Hypothalamus (tissue), 51 donors: Measurements from ENCODE around the gene FNDC11.
"Not testable (repeated sequence)": the region's sequence is repeated elsewhere in the genome, so short reads cannot be mapped to it uniquely, and the experiment has no call there.

Source experiments
- DNase-seq, 51 donors: peaks; one replicate each; lab custom pipeline; 2025; lab: John Stamatoyannopoulos, UW

The FNDC11 gene

DNA sequence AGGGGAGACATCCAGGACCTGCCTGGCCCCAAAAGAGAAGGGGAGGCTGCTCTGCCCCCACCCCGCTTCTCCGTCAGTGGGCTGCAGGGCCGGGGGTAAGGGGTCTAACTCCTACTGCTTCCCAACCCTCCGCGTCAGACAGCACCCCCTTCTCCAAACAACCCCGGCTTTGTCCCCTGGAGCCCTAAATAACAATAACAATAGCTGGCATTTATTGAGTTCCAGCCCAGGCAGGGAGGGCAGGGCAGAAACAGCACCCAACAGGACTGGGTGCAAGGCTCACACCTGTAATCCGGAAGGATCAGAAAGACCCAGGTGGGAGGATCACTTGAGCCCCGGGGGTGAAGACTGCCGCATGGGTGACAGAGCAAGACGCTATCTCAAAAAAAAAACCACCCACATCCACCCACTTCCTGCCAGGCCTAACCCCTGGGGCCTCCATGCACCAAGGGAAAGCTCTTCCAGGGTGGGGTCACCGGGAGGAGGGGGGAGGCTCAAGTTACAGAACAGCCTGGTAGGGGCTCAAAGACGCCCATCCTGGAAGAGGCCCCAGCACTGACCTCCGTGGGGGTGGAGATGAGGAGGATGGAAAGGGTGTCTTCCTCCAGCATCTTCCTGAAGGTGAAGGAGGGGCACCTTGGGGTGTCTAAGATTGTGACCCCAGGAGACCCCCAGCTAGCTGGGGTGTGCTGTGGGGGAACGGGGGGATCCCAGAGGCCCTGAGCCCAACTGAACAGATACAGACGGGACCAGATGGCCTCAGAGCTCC is 1.3 kb upstream of the FNDC11 start:
- no peak for DNase-seq

DNA sequence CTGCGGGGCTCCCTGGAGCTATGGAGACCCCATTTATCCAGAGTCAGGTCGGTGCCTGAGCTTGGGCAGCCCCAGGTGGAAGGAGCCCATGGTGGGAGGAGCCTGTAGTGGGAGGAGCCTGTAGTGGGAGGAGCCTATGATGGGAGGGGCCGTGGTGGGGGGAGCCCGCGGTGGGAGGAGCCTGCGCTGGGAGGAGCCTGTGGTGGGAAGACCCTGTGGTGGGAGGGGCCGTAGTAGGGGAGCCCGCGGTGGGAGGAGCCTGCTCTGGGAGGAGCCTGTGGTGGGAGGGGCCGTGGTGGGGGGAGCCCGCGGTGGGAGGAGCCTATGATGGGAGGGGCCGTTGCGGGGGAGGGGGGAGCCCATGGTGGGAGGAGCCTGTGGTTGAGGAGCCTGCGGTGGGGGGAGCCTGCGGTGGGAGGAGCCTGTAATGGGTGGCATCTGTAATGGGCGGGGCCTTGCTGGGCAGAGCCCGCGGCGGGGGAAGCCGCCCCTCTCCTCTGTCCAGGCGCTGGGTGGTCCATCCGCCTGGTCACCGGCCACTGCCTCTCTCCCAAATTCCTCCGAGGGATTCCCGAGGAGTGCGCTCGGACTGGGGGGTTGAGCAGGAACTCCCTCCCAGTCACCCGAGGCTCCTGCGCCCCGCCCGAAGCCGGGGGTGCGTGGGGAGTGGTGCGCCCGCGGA is 567 bp upstream of the FNDC11 start:
- DNase-seq, result peak in 19 of 51 donors; percentile 6 to 70 (median 32)

DNA sequence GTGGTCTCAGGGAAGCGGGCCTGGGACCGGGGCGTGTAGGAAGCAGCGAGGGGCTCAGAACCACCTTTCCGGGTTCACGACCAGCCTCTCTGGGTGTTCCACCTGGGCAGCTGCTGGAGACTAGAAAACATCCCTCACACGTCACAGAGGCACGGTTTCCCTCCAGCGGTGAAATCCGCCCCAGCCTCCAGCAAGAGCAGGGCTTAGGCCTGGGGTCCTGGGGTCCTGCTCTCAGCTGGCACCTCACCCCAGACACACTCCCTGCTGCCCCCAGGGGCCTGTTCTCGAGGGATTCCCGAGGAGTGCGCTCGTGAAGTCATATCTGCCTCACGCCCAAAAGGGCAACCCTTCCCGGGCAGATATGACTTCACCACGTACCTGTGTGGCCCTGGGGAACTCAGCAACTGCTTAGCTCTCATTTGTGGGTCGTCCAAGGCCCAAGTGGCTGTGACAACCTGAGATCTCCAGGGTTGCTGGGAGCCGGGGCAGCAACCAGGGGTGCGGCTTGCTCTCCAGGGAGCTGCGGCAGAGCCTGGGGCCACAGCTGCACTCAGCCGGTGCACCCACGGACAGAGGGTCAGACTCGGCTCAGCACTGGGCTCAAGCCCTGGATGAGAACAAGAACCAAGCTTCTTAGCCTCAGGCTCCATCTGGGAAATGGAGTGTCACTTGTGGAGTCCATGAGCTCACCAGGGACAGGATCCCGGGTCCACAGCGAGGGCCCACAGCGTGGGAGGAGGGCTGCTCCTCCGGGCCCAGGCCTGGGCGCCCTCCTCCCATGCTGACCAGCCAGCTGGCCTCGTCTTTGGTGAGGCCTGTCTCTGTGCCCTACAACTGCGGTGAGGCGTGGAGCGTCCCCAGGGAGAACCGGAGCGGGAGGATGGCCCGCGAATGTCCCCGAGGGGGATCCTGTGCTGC is 661 bp downstream of the FNDC11 start:
- DNase-seq, result no peak

DNA sequence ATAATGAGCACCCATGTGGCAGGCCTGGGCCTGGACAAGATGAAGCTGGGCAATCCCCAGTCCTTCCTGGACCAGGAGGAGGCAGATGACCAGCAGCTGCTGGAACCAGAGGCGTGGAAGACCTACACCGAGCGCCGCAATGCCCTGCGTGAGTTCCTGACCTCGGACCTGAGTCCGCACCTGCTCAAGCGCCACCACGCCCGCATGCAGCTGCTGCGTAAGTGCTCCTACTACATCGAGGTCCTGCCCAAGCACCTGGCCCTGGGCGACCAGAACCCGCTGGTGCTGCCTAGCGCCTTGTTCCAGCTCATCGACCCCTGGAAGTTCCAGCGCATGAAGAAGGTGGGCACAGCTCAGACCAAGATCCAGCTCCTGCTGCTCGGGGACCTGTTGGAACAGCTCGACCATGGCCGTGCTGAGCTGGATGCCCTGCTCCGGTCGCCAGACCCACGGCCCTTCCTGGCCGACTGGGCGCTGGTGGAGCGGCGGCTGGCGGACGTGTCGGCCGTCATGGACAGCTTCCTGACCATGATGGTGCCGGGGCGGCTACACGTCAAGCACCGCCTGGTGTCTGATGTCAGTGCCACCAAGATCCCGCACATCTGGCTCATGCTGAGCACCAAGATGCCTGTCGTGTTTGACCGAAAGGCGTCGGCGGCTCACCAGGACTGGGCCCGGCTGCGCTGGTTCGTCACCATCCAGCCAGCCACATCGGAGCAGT is 1.9 kb downstream of the FNDC11 start:
- DNase-seq, result no peak

- no peak for DNase-seq
Measured at GRCh38 chr20:63556873-63557478, 3.0 kb downstream of the FNDC11 start.

DNA sequence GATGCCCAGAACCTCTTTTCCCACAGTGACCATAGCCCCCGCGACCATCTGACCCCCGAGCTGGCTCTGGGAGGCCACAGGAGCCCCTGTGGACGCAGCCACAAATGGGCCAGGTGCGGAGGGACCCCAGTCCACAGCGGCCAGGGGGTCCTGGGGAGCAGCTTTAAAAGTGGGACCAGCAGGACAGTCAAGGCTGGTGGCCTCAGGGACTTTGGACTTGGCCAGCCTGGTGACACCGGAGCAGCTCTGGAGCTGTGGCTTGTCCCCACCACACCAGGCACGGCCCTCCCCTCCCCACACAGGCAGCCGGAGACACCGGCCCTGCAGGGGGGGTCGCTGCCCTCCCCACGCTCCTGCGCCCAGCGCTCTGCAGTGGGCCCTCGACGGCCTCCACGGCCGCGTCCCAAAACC is 3.5 kb downstream of the FNDC11 start:
- DNase-seq, result no peak

GRCh38 chr20:63558804-63559484 is 5.0 kb downstream of the FNDC11 start:
- DNase-seq, result no peak

- not testable (repeated sequence) for DNase-seq
Measured at GRCh38 chr20:63559485-63560332, 5.8 kb downstream of the FNDC11 start.

GRCh38 chr20:63560333-63560805 is 6.4 kb downstream of the FNDC11 start:
- no peak for DNase-seq

- DNase-seq, result no peak
Measured at GRCh38 chr20:63560856-63561609, 7.1 kb downstream of the FNDC11 start.

GRCh38 chr20:63561624-63562396 is 7.9 kb downstream of the FNDC11 start:
- no peak for DNase-seq

- no peak for DNase-seq
Measured at GRCh38 chr20:63562461-63563224, 8.7 kb downstream of the FNDC11 start.

DNA sequence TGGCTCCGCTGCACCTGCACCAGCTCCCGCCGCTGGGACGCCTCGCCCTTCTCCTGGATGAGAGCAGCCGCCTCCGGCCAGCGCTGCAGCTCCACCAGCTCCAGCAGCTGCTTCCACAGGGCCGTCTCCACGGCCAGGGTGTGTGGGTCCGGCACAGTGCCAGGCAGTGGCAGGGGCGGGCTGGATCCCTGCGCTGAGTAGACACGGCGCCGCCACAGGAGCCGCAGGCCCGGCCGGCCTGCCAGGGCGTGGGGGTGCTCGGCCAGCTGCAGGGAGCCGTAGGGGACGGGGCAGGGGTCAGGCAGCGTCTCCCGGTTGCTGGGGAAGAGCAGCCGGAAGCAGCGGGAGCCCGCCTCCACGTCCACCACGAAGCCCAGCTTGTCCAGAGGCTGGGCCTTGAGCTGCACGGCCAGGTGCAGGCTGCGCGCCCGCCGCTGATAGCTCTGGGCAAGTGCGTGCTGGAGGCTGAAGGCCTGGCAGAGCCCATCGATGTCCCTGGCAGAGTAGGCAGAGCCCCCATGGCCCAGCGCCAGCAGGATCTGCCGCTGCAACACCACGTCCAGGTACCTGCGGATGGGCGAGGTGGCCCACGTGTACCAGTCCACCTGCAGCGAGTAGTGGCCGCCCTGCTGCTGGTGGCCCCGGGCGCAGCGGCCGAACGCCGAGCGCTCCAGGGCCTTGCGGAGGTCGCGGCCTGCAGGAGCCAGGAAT is 9.4 kb downstream of the FNDC11 start:
- DNase-seq, result no peak

DNA sequence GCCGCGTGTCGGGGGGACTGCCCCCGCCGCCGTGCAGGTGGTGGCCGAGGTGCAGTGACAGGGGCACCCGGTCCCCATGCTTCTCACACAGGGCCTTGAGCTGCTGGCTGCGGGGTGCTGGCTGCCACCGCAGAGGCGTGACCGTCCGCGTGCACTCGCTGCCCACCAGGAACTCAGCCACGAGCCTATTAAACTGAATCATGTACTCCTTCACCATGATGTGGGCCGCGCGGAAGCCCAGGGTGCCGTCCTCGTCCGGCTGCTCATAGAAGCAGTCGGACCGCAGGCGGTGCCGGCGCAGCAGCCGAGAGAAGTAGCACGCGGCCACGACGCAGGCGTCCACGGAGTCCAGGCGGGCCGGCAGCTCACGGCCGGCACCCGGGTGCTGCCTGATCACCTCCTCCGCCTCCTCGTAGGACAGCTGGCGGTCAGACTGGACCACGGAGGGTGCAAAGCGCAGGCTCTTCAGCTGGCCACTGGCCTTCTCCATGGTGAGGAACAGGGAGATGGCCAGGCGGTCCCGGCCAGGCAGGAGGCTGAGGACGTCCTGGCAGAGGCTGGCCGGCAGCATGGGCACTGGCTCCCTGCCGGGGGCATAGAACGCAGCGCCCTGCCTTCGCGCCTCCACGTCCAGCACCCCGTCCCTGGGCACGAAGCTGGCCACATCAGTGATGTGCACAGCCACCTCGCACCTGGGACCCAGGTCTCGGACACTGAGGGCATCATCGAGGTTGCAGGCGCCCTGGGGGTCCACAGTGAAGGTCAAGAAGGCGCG is 10.3 kb downstream of the FNDC11 start:
- no peak for DNase-seq
